Measurements from ENCODE around the gene PREX1.

GRCh38 chr20:48633620-48634257, 194.1 kb downstream of the PREX1 start:
- TF ChIP-seq CTCF (IDR thresholded peaks at IDR 0.05) = no peak
- TF ChIP-seq POLR2A (IDR thresholded peaks at IDR 0.05) = no peak
- no peak for TF ChIP-seq POLR2AphosphoS5 (IDR thresholded peaks at IDR 0.05; ENCODE audit: insufficient read depth in 1 of 2, low read depth in 1 of 2)

Data from vagina (tissue), 2 donors.